ENCODE results near the gene FEN1.

GRCh38 chr11:61833926-61834277, 41.2 kb downstream of the FEN1 start:
- no peak for TF ChIP-seq CTCF (IDR thresholded peaks at IDR 0.05)
- no peak for TF ChIP-seq TCF12 (IDR thresholded peaks at IDR 0.05)
- no peak for TF ChIP-seq EZH2phosphoT487 (IDR thresholded peaks at IDR 0.05; ENCODE audit: borderline replicate concordance, low read depth)
- TF ChIP-seq EP300 (IDR thresholded peaks at IDR 0.05; ENCODE audit: borderline replicate concordance in 1 of 2, low read depth in 1 of 2, low read length in 1 of 2), result no peak
- no peak for TF ChIP-seq RCOR1 (IDR thresholded peaks at IDR 0.05; ENCODE audit: low read length)
